MCF 10A (cell line): ENCODE measurements around the gene STK24. TPM values are rescaled to one million over a fixed set of nuclear protein-coding genes. Genes with fewer than 3 reads are reported as not detected.

Experiments
- BruUV-seq: library from RNA; stranded (reverse); fragments of 400-500 nt; replicated peaks from 2 replicates; lab custom pipeline; 2021; lab: Mats Ljungman, UMichigan
- CTCF ChIA-PET: fragments of 300-600 bp; sonication (Branson Sonifier 250); formaldehyde crosslinking; extraction: SDS; loops from one replicate; lab custom pipeline; 2021; ENCODE audit warnings: antibody characterized with exemption, inconsistent platforms; lab: Yijun Ruan, JAX
- POLR2A ChIA-PET: fragments of 300-600, 350-650 bp; sonication (Branson Sonifier 250); formaldehyde crosslinking; extraction: SDS; loops from one replicate; lab custom pipeline; 2020; ENCODE audit warnings: antibody characterized with exemption, inconsistent platforms; lab: Yijun Ruan, JAX
- DNase-seq: peaks from one replicate; pipeline ENCODE4 v3.0.0-alpha.2; 2018; ENCODE audit not compliant: unreplicated experiment
- H3K27ac Mint-ChIP-seq: one replicate; pipeline ENCODE4 v1.8.0; 2022; ENCODE audit warnings: mild to moderate bottlenecking, low read depth, mixed read lengths; ENCODE audit not compliant: unreplicated experiment
- H3K27me3 Mint-ChIP-seq: one replicate; pipeline ENCODE4 v1.8.0; 2022; ENCODE audit warnings: mixed read lengths; ENCODE audit not compliant: insufficient read depth, unreplicated experiment
- H3K36me3 Mint-ChIP-seq: one replicate; pipeline ENCODE4 v1.8.0; 2022; ENCODE audit warnings: mild to moderate bottlenecking, moderate library complexity, mixed read lengths; ENCODE audit not compliant: insufficient read depth, unreplicated experiment
- H3K4me1 Mint-ChIP-seq: one replicate; pipeline ENCODE4 v1.8.0; 2022; ENCODE audit warnings: mixed read lengths; ENCODE audit not compliant: insufficient read depth, unreplicated experiment
- H3K4me3 Mint-ChIP-seq: one replicate; pipeline ENCODE4 v1.8.0; 2022; ENCODE audit warnings: mild to moderate bottlenecking, moderate library complexity, mixed read lengths; ENCODE audit not compliant: unreplicated experiment
- H3K9me3 Mint-ChIP-seq: one replicate; pipeline ENCODE4 v1.8.0; 2022; ENCODE audit warnings: mixed read lengths; ENCODE audit not compliant: unreplicated experiment
- CTCF ChIP-seq: fragments of 200-600 bp; IDR thresholded peaks from one replicate; pipeline ENCODE4 v1.8.0; 2022; ENCODE audit warnings: antibody characterized with exemption, mild to moderate bottlenecking; ENCODE audit not compliant: unreplicated experiment
- intact Hi-C: fragments of 100-400 bp; cut with micrococcal nuclease; formaldehyde crosslinking; loops from 2 replicates; pipeline ENCODE4 v1.14.1; 2022
- total RNA-seq: library from RNA; stranded (reverse); gene quantifications from 2 replicates; pipeline ENCODE4 v1.2.3, GENCODE V29; 2022

Gene STK24
- total RNA-seq, 1 experiment from 2014 or later = 200 TPM

- Mint-ChIP-seq H3K36me3 (peaks cover 39% of the 10 kb centered on the region), H3K27ac (peak overlapping the region; percentile 16), H3K4me3 (no peak overlapping the region), H3K9me3 (no peaks in the 10 kb centered on the region), H3K27me3 (no peaks in the 10 kb centered on the region), H3K4me1 (peaks cover 19% of the 10 kb centered on the region)
- DNase-seq = no peak
- ChIA-PET CTCF (interaction anchor here (0.6 to 5.8 kb wide), 11 partner anchors 12 to 399 kb away, joined by 4 to 134 read pairs (median 6); no protein-coding TSS in a partner anchor), POLR2A (interaction anchor here (0.5 to 1.4 kb wide), 2 partner anchors 129 to 210 kb away, joined by 3 read pairs; no protein-coding TSS in a partner anchor)
- BruUV-seq = no TSS peak
- intact Hi-C loops = loop anchor here (2.0 to 10.0 kb wide), 4 partner anchors 133 to 589 kb away; partner anchors contain the start of genes FARP1 and STK24
- TF ChIP-seq CTCF = no peak
Observed at GRCh38 chr13:98443800-98444325, 133.0 kb downstream of the STK24 start.

GRCh38 chr13:98443329-98443728, 133.6 kb downstream of the STK24 start:
- Mint-ChIP-seq H3K4me3 (no peak overlapping the region), H3K27ac (peak overlapping the region; percentile 16), H3K4me1 (peaks cover 19% of the 10 kb centered on the region), H3K27me3 (no peaks in the 10 kb centered on the region), H3K9me3 (no peaks in the 10 kb centered on the region), H3K36me3 (peaks cover 34% of the 10 kb centered on the region)
- ChIA-PET CTCF (interaction anchor here (0.6 to 5.8 kb wide), 4 partner anchors 208 to 1473 kb away, joined by 3 to 134 read pairs (median 4); no protein-coding TSS in a partner anchor), POLR2A (interaction anchor here (1.4 kb wide), 1 partner anchor 210 kb away, joined by 3 read pairs; no protein-coding TSS in a partner anchor)
- no peak for TF ChIP-seq CTCF
- intact Hi-C loops = loop anchor here (5.0 to 10.0 kb wide), 2 partner anchors 301 to 401 kb away; partner anchors contain the start of gene FARP1
- no TSS peak for BruUV-seq
- peak; percentile 47 for DNase-seq

- no peaks in the 10 kb centered on the region for H3K9me3 Mint-ChIP-seq
- ChIA-PET POLR2A (interaction anchor here (0.5 to 1.4 kb wide), 2 partner anchors 211 to 391 kb away, joined by 3 to 4 read pairs; no protein-coding TSS in a partner anchor), CTCF (interaction anchor here (0.6 to 1.7 kb wide), 6 partner anchors 211 to 1474 kb away, joined by 3 to 5 read pairs (median 4); no protein-coding TSS in a partner anchor)
- intact Hi-C loops = loop anchor here (5.0 to 10.0 kb wide), 2 partner anchors 300 to 402 kb away; partner anchors contain the start of gene FARP1
- DNase-seq = no peak
- BruUV-seq = no TSS peak
- TF ChIP-seq CTCF = no peak
- H3K4me3 Mint-ChIP-seq = no peak overlapping the region
- H3K27ac Mint-ChIP-seq = peak overlapping the region; percentile 16
- H3K36me3 Mint-ChIP-seq = peaks cover 26% of the 10 kb centered on the region
- H3K27me3 Mint-ChIP-seq = no peaks in the 10 kb centered on the region
- peaks cover 19% of the 10 kb centered on the region for H3K4me1 Mint-ChIP-seq
Observed at GRCh38 chr13:98442391-98443230, 134.3 kb downstream of the STK24 start.
